GM15510 (cell line): ENCODE data around the gene CABP2.

ENCODE experiments used
- POLR2A ChIP-seq: IDR thresholded peaks from 3 replicates; pipeline ENCODE4 v1.6.1; 2011; ENCODE audit warnings: borderline replicate concordance; ENCODE audit not compliant: insufficient read length; ENCODE audit errors: extremely low read depth

The CABP2 gene

DNA sequence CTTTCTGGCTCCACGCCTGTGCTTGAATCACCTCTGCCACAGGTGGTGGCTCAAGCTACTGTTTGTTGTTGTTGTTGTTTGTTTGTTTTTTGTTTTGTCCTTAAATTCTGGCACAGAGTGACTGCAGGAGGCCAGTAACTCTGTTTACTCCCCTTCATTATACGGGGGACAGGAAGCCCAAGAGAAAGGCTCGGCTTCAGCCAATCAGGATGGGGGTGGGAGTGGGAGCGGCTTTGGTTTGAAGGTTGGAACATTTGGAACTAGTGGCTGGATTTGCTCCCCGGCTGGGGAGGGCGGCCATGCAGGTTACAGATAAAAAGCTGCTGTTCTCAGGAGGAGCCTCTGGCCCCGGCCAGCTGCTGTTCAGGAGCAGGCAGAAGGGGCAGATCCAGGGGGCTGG lies 19.7 kb upstream of the CABP2 start:
- no peak for TF ChIP-seq POLR2A

DNA sequence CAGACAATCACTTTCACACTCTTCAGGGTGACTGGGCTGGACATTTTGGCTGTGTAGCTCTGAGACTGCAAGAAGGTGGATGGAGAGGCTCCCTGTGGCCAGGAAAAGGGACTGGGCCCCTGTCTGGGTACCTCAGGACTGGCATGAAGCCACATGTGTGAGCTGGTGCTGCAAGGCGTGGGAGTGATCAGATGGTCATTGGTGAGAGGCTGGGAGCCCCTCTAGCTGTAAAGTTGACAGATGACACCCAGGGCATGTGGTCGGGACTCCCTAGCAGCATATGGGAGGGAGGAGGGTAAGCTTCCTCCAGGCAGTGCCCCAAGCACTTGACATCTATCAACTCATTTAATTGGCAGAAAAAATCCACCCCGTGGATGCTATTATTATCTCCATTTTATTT lies 18.9 kb upstream of the CABP2 start:
- no peak for TF ChIP-seq POLR2A

DNA sequence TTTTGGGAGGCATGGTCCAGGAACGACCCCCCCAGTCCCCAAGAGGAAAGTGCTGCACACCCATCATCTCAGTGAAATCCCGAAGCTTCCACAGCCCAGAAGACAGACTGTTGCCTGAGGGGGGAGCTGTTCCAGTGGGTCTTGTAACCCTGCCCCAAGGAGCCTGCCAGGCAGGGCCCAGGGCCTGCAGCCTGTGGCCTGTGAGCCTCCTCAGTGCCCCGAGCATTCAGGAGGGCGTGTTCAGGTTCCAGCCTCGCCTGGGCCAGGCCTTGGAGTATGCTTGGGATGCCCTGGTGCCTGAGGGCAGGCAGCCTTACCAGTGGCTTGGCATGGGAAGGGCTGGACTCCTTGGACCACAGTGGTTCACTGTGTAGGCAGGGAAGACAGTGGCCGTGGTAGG lies 18.0 kb upstream of the CABP2 start:
- TF ChIP-seq POLR2A = no peak

DNA sequence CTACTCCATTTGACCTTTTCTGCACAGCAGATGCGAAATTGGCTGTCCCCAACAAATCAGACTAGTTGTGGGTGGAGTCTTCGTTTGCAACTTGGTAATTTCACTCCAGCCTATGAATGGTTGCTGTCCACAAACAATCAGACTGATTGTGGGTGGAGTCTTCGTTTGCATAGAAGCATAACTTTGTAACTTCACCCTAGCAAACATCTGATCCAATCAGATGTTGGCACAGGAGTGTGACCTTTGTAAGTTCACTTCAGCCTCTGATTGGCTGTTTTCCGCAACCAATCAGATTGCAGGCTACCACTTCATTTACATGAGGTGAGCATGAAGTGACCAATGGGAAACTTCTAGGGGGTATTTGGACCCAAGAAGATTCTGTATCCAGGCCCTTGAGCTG lies 16.3 kb upstream of the CABP2 start:
- TF ChIP-seq POLR2A = no peak

DNA sequence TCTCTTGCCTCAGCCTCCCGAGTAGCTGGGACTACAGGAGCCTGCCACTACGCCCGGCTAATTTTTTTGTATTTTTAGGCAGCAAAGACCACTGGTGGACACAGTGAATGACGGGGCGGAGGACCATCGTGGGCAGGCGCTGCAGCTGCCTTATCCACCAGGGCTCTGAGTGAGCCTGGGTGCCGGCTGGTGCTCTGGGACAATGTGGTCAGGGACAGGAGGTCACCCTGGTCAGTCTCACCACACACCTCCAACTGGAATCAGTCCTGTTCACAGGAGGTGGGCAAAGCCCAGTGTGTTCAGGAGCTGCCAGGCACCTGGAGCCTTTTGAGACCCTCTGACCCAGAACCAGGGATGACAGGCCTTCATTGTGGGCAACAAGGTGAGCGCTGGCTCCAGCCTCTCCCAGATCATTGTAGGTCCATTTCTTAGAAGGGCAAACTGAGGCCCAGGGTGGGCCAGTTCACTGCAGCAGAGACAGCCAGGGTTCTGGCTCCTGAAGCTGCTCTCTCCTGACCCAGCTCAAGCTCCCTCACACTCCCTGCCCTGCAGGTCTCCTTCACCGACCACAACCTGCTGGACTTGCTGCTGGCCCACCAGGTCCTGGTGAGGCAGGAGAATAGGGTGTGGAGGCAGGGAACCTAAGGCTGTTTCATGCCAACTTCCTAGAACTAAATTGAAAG lies 15.7 kb upstream of the CABP2 start:
- no peak for TF ChIP-seq POLR2A

DNA sequence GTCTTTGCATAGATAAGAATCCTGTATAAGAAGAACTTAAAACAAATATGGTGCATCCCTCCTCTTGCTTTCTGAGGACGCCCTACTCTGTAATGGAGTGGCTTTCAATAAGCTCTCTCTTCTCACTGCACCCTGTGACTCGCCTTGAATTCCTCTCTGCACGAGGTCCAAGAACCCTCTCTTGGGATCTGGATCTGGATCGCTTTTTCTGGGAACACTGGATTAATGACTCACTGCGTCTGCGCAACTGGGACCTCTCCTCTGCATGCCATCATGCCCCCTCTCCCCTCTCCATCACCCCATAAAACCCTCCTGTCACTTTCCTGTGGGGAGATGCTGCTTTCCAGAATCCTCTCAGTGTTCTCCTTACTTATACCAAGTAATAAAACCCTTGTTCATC lies 15.1 kb upstream of the CABP2 start:
- no peak for TF ChIP-seq POLR2A

GRCh38 chr11:67535561-67535960 lies 12.3 kb upstream of the CABP2 start:
- no peak for TF ChIP-seq POLR2A

GRCh38 chr11:67534070-67534679 lies 10.9 kb upstream of the CABP2 start:
- no peak for TF ChIP-seq POLR2A

DNA sequence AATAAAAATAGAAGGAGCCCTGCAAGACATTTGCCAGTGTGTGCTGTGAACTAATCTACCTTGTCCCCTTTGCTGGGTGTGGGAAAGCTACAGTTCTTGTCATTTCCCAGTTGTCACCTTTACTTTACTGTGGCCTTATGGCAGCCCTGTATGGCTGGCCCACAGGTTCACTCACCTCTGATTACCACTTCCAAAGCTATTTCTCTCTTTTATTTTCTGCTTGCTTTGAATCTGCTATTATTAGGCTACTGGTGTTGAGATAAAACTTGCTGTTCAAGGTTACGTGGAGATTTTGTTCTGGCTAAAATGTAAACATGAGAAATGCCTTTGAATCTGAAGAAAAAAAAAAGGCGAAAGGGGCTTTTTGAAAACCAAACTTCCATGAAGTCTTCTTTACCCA lies 9.6 kb upstream of the CABP2 start:
- TF ChIP-seq POLR2A = no peak

- no peak for TF ChIP-seq POLR2A
Measured at GRCh38 chr11:67530282-67530592, 7.0 kb upstream of the CABP2 start.

DNA sequence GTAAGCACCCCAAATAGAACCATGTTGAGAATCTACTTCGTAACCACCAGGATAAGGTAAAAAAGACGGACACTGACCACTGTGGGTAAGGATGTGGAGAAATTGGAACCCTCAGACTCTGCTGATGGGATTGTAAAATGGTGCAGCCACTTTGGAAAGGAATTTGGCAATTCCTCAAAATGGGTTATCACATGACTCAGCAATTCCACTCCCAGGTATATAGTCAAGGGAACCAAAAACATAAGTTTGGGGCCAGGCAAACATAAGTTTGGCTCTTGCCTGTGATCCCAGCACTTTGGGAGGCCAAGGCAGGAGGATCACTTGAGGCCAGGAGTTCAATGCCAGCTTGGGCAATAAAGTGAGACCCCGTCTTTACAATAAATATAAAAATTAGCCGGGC lies 5.1 kb upstream of the CABP2 start:
- TF ChIP-seq POLR2A = no peak

DNA sequence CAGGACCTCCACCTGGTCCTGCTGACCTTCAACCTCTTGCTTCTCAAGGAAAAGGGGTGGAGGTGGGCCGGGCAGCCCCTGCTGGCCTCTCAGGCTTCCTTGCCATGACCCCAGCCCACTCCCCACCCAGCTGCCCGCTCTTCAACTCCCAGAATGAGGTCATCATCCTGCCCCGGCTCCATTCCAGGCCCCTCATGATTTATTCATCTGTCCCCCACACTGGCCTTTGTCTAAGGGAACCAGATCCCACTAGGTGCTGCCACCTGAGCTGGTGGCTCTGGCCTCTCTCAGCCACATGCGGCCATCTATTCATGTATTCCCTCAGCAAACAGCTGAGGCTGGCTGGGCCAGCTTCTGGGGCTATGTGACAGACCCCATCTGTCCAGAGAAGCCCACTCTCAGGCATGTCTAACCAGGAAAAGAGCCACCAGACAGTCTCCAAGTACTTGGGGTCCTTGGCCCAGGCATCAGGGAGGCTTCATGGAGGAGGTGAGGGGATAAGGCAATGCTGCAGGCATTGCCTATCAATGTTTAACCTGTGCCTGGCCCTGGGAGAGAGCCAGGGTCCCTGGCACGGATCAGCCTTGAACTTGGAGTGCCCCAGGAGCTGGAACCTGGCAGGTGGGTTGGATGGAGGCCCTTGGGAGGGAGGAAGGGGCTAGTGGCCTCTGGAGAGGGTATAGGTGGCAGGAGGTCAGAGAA lies 2.2 kb upstream of the CABP2 start:
- TF ChIP-seq POLR2A = no peak

DNA sequence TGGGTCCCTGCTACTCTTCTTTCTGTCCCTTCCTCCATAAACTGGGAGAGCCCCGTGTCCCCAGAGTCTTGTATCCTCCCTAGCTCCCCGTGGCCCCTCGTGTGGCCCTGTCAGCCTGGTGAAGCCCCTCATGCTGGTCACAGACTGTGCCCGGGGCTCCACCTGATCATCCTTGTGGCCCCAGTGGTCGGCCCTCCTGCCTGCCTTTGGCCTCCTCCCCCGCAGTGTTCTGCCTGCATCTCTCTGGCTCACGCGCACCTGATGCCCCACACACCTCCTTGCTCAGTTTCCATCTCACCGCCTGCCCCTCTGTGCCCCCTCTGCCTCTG lies 1.2 kb upstream of the CABP2 start:
- TF ChIP-seq POLR2A = no peak

DNA sequence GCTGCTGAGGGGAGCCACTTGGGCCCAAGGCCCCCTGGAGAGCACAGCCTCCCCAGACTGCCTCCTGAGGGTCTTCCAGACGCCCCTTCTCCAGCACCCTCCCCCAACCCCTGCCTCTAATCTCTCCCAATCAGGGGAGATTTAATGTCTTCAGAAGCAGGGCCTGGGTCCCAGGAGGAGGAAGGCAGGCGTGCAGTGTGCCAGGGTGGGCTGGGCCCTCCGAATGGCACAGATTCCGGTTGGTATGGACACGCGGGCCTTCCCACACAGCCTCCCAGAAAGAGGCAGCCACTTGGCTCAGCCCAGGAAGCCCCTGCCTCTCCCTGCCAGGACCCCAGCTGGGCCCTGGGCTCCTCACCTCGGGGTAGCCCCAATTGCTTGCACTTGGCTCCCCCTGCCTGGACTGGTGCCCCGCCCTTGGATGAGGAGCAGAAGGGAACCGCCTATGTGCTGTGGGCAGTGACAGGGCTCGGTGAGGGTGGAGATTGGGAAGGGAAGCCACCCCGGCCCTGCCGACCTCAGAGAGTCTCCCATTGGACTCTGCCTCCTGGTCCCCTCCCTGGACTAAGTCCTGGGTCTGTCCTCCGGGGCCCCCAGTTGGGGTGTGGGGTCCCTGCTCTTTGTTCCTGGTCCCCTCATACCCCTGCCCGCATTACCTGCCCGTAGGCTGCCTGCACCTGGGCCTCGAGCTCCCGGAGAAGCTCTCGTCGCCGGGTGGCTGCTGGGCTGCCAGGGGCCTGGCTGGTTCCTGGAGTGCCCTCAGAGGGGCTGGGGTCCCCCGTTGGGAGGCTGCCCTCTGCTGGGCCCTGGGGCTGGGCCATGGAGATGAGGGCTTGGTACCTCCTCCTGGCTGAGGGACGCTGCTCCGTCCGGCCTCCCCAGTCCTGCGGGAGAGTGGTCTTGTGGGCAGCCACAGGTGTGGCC lies 572 bp upstream of the CABP2 start:
- no peak for TF ChIP-seq POLR2A

- no peak for TF ChIP-seq POLR2A
Measured at GRCh38 chr11:67522338-67522737, 908 bp downstream of the CABP2 start.
